WI38 (cell line): Measurements from ENCODE around the gene OR51A2.
"Not testable (repeated sequence)": the region's sequence is repeated elsewhere in the genome, so short reads cannot be mapped to it uniquely, and the experiment has no call there.

Experiments
- H3K4me3 ChIP-seq: 2 replicates; pipeline ENCODE4 v1.5.1; 2011; ENCODE audit warnings: low read depth, mild to moderate bottlenecking, control low read depth, low read length
- TF ChIP-seq, protein P1 (sequence below): IDR thresholded peaks from 2 replicates; pipeline ENCODE4 v1.5.1; 2012; ENCODE audit warnings: low read depth, mild to moderate bottlenecking, control low read depth, low read length

OR51A2 gene, protein sequence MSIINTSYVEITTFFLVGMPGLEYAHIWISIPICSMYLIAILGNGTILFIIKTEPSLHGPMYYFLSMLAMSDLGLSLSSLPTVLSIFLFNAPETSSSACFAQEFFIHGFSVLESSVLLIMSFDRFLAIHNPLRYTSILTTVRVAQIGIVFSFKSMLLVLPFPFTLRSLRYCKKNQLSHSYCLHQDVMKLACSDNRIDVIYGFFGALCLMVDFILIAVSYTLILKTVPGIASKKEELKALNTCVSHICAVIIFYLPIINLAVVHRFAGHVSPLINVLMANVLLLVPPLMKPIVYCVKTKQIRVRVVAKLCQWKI

DNA sequence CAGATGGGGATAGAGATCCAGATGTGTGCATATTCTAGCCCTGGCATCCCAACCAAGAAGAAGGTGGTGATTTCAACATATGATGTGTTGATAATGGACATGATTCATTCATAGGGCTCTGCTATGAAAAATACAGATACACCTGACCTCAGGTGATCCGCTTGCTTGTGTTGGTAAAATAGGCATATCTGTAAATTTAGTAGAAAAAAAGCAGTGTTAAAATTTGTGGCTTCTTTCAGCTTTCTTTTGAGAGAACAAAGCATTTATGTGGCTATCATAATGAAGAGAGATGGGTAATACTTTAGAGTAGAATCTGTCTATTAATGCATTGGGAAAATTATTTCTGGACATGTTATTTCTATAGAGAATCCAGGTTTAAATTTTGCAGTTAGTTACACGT lies at the start of gene OR51A2:
TSS of gene OR51A2 (minus strand) at position 101 of the 400 bp plus-strand sequence. CDS start at position 101, 0 bp downstream.
- H3K4me3 ChIP-seq = not testable (repeated sequence)

DNA sequence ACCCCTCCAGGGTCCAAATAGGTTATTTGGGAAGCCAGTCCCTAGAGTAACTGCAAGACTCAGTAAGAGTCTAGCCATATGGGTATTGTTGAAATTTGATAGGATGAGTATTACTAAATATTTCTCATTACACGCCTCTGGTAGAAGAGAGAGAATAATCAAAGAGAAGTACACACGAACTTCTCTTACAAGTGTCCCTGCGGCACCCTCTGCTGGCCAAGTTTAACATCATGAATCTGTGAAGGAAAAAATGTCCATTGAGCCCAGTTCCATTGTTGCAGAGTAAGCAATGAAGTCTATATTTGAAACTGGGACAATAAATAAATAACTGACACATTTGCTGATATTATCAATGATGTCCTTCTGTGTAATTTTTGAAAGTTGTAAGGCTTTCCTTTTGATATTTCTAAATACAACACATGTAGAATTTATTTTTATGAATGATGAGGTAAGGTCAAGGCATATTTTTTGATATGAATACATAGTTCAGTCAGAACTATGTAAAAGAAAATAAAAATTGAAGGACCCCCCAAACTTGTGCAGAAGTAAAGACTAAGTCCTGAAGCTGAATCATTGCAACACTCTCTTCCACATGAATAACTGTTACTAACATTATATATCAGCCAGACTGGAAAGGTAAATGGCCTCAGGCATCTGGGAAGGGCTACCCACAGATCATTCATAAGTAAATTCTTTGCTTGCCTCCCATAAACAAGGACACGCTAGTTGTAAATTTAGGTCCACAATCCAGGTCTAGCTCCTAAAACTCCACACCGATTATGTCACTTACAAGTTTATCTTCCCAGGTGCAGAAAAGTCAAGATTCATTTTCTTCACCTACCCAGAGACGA lies 49.1 kb upstream of the OR51A2 start:
- TF ChIP-seq, protein P1, sequence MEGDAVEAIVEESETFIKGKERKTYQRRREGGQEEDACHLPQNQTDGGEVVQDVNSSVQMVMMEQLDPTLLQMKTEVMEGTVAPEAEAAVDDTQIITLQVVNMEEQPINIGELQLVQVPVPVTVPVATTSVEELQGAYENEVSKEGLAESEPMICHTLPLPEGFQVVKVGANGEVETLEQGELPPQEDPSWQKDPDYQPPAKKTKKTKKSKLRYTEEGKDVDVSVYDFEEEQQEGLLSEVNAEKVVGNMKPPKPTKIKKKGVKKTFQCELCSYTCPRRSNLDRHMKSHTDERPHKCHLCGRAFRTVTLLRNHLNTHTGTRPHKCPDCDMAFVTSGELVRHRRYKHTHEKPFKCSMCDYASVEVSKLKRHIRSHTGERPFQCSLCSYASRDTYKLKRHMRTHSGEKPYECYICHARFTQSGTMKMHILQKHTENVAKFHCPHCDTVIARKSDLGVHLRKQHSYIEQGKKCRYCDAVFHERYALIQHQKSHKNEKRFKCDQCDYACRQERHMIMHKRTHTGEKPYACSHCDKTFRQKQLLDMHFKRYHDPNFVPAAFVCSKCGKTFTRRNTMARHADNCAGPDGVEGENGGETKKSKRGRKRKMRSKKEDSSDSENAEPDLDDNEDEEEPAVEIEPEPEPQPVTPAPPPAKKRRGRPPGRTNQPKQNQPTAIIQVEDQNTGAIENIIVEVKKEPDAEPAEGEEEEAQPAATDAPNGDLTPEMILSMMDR = peak; percentile 50
- no peak overlapping the region for H3K4me3 ChIP-seq

DNA sequence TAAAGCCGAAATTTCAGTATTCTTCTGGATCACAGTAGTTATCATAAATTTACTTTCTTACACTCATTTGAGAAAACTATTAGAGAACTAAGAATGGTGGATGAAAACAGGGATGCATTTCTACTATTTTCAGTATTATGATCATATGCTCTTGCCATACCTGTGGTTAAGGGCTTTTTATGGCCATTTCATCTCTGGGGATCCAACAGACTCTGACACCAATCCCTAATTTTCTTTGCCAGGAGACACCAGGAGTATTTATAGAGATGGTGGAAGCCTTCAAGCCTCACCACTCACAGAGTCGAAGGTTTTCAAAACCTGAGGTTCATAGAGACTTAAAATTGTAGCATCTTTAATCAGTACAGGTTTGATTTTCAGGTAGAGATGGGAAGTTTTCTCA lies 39.0 kb upstream of the OR51A2 start, which contains the start of gene OR51L1:
TSS of gene OR51L1 (plus strand) at position 301 of the 400 bp plus-strand sequence. CDS start 4,132 bp downstream, outside the sequence.
- no peak within 1 kb of the TSS for H3K4me3 ChIP-seq
- TF ChIP-seq, protein P1 = no peak

DNA sequence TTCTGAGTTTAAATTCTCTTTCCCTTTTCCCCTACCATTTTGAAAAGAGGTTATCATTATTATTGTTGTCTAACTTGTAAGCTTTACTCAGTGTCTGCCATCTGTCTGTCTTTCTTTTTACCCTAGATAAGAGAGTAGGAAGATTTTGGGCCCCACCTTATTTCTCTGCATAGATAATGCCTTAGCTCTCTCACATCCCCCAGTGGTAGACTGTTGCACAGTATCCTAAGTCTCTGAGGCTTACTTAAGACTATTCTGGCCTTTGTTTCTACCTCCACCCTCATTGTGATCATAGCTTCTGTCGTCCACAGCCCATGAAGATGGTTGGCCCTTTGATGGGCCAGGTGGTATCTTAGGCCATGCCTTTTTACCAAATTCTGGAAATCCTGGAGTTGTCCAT lies 35.5 kb upstream of the OR51A2 start:
- no peak overlapping the region for H3K4me3 ChIP-seq

DNA sequence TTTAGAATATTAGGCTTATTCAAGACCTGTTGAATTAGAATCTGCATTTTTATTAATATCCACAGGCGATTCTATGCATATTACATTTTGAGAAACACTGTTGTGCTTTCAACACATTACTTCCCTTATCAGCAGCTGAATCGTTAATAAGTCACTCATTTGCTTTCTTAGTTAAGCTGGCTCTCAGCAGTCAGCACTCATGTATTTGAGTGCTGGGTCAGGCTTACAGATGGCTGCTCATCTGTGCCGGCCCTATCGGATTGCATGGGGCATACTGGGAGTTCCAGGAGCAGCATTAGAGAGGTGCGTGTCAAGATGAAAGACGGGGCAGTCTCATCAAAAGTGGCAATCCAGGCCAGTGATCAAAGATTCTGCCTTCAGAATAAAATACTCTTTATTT lies 28.3 kb upstream of the OR51A2 start:
- TF ChIP-seq, protein P1 = no peak

More for the DNA sequence above, 35.5 kb upstream of the OR51A2 start:
- TF ChIP-seq, protein P1 = peak; percentile 39

DNA sequence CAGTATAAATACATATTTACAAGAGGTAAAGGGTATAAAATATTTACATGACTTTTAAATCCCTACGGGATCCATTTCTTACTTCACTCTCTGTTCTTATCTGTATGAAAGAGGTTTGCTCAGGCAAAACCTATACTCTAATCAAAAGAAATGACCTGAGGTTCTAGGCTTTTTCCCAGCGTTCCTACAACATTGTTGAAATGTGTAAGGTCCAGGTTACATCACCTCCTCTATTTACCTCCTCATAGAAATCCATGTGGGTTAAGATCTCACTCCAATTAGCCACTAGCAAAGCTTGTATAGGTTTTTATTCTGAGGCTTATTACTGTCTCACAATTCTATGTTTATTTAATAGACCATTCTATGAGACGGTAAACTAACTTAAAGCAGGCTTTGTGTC lies 27.2 kb upstream of the OR51A2 start:
- no peak overlapping the region for H3K4me3 ChIP-seq
- TF ChIP-seq, protein P1 = no peak

More for the DNA sequence above, 28.3 kb upstream of the OR51A2 start:
- no peak overlapping the region for H3K4me3 ChIP-seq

DNA sequence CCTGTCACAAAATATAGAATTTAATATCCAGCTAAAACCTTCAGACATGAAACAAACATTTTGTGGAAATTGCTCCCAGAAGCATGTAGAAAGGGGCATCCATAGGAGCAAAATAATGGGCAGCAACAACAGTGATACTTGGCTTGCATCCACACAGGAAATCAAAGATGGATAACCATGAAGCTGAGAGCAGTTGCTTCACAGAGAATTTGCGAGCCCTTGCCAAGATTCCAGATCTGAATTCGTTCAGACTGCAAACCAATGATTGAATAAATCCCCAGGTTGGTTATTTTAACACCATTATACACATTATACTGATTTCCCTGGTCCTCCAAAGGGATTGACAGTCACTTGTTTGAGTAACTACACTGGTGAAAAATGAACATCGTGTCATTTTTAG lies 23.5 kb upstream of the OR51A2 start:
- TF ChIP-seq, protein P1 = no peak
- no peak overlapping the region for H3K4me3 ChIP-seq
